G401 (cell line): ENCODE results near the gene ENTR1. TPM values are rescaled to one million over a fixed set of nuclear protein-coding genes. Genes with fewer than 3 reads are reported as not detected.

Experiments
- DNase-seq: peaks from one replicate; pipeline ENCODE4 v3.0.0-alpha.2; 2015; ENCODE audit warnings: low spot score
- in situ Hi-C: cut with HindIII; loops from 2 replicates; pipeline ENCODE4 v1.10.0; 2016; ENCODE audit warnings: low sequenced_read_pairs, mixed read lengths
- total RNA-seq: library from RNA; depleted of rRNA; stranded (reverse); fragments of >200 nt; shearing (Covaris generic); gene quantifications from 2 replicates; pipeline ENCODE4 v1.2.3, GENCODE V29; 2014

ENTR1 gene
- total RNA-seq, 1 experiment from 2014 or later: 97.9 TPM

- no peak for DNase-seq
- in situ Hi-C loops: no loop called here
These were observed 8.3 kb downstream of the ENTR1 start for GRCh38 chr9:136402067-136402466.

- in situ Hi-C loops: no loop called here
- no peak for DNase-seq
These were observed 9.1 kb downstream of the ENTR1 start for GRCh38 chr9:136401173-136401922.

GRCh38 chr9:136400038-136400834 lies 10.2 kb downstream of the ENTR1 start, which contains the start of gene SNAPC4:
SNAPC4 (minus strand) TSS chr9:136400170; CDS start chr9:136398428, 1,742 bp downstream.
- in situ Hi-C loops: no loop called here
- DNase-seq: peak; percentile 81

GRCh38 chr9:136399176-136400037 lies 11.0 kb downstream of the ENTR1 start:
- DNase-seq: no peak
- in situ Hi-C loops: no loop called here

- in situ Hi-C loops: no loop called here
- DNase-seq: no peak
These were observed 12.1 kb downstream of the ENTR1 start for GRCh38 chr9:136398286-136398685.

GRCh38 chr9:136397643-136398042 lies 12.8 kb downstream of the ENTR1 start:
- in situ Hi-C loops: no loop called here
- no peak for DNase-seq

GRCh38 chr9:136396219-136396515 lies 14.2 kb downstream of the ENTR1 start:
- no peak for DNase-seq
- in situ Hi-C loops: no loop called here

DNA sequence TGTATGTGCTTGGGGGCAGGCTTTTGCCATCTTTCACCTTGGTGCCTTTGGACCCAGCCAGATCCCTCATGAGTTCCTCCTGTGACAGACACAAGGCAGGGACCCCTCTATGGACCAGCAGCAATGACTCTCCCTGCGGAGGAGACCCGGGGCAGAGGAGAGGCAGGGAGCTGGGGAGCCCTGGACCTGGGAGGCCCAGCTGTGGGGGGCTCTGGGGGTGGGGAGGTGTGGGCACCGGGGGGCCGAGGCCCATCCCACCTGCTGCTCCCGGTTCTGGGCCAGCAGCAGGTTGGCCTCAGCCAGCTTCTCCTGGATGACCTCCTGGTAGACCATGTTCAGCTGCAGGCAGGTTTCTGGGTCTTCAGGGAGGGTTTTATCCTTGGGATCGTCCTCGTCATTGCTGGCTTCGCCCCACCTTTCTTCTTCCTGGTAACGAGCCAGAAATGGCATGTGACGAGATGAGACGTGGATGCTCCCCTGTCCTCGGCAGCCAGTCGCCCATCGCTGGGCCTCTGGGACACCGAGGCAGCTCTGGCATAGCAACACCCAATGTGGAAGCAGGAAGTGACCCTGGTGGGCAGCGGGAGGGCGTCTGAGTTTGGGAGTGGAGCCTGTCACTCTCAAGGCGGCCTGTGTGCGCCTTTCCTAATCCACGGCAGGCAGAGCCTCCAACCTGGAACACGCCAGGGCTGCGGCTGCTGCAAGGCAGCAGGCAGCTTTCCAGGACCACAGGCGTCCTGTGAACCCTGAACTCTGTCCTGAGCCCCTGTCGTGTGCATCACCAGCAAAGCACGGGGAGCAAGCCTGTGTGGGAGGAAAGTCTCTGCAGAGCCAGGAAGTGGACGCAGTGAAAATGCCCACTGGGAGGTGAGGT lies 14.8 kb downstream of the ENTR1 start:
- DNase-seq: no peak
- in situ Hi-C loops: no loop called here

DNA sequence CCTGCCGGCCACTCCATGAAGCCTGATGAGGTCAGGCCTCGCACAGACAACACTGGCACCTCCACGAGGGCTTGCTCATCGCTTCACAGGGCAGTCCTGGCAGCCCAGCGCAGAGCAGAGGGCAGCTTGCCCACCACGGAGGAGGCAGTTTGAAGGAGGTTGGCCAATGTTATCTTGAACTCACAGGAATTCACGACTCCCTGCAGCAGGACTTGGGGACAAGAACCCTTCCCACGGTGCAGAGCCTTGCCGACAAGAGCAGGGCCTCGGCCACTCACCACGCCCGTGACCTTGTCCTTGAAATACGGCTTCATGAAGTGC lies 15.4 kb downstream of the ENTR1 start:
- in situ Hi-C loops: no loop called here
- DNase-seq: no peak

DNA sequence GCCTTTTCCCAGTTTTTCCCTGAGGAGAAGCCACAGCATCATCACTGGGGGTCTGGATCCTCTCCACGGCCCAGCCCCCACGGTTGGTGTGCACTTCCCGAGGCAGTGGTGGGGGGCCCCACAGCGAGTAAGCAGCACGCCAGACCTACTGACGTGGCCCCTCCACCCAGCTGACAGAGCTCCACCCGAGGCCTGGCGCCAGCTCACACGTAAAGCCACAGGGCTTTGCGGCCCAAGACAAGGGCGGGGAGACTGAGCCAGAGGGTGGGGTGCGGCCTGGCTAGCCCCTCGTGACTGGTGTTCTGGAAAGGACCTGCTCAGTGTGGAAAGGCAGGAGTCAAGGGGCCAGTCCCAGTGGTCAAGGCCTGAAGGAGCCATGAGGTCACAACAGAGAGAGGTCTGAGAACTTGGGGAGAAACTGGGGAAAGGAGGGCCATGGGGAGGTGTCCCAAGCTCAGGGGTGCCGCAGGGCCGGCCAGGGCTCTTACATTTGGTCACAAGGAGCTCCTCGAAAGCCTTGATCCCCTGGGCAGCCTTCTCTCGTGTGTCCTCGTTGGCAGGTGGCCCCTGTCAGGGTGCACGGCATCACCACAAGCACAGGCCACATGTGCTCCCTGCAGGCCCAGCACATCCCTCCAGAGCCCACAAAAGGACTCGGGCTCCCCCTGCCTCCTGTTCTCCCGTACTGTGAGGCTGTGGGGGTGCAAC lies 15.9 kb downstream of the ENTR1 start:
- in situ Hi-C loops: no loop called here
- DNase-seq: no peak

DNA sequence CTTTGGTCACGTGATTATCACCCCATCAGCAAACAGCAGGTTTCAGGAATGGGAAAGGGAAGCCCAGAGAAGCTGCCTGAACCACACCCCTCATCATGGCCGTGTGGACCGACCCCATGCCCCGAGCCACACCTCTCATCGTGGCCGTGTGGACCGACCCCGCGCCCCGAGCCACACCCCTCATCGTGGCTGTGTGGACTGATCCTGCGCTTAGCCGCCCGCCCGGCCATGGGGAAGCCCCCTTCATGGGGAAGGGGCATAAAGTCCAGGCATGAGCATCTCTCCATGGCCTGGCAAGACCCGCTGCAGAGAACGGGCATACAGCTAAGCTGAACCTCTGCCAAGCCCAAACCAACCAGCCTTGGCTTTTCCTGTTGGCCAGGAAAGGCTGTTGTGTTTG lies 16.9 kb downstream of the ENTR1 start:
- DNase-seq: no peak
- in situ Hi-C loops: no loop called here

DNA sequence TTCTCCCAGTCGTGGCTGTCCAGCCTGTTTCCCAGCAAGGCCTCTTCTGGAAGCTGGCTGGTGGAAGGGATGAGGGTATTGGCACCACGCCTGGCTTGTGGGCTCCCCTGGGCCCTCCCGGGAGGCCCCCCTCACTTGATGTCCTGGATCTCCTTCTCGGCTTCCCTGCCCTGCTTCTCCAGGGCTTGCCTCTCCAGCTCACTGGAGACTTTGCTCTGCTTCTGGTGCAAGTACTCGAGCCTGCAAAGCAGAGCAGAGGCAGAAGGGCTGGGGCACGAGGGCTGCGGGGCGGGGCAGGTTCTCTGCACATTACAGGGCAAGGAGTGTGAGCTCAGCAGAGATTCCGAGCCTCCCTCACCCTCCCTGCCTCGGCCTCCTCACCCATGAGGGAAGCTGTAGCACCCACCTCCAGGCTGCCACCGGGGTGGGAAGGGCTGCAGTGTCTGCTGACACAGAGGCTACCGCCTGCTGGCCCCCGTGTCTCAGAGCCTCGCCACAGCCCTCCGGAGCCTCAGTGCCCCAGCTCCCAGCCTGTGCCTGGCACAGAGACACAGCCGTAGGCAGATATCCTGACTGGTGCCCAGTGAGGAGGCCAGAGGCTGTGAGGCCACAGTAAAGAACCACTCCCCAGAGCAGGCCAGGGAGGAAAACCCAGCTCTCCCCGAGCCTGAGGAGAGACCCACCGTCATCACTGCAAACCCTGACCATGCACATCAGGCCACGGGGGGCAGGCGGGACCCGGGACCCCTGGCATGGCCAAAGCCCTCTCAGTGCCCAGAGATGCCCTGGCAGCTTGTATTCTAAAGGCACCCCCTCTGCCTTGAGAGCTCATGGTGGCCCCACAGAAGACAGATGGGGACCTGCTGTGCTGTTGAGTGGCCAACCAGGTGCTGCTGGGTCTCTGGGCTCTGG lies 17.6 kb downstream of the ENTR1 start:
- DNase-seq: no peak
- in situ Hi-C loops: no loop called here

- in situ Hi-C loops: no loop called here
- no peak for DNase-seq
These were observed 18.5 kb downstream of the ENTR1 start for GRCh38 chr9:136391737-136392537.

- in situ Hi-C loops: no loop called here
These were observed 21.0 kb downstream of the ENTR1 start for GRCh38 chr9:136389396-136389795.

GRCh38 chr9:136387217-136387616 lies 23.2 kb downstream of the ENTR1 start:
- no peak for DNase-seq
- in situ Hi-C loops: no loop called here

More at GRCh38 chr9:136389396-136389795, 21.0 kb downstream of the ENTR1 start:
- no peak for DNase-seq

DNA sequence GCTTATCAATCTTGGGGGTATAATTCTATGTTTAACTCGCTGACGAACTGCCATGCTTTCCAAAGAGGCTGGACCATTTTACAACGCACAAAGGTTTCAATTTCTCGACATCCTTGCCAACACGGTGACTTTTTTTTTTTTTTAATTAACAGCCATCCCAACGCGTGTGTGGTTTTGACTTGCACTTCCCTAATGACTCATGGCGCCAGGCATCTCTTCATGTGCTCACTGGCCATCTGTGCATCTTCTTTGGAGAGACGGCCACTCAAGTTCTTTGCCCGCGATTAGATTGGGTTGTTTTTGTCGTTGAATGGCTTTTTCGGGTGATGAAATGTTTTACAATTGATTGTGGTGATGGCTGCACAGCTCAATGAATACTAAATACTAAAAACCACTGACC lies 24.4 kb downstream of the ENTR1 start:
- in situ Hi-C loops: no loop called here
- no peak for DNase-seq

DNA sequence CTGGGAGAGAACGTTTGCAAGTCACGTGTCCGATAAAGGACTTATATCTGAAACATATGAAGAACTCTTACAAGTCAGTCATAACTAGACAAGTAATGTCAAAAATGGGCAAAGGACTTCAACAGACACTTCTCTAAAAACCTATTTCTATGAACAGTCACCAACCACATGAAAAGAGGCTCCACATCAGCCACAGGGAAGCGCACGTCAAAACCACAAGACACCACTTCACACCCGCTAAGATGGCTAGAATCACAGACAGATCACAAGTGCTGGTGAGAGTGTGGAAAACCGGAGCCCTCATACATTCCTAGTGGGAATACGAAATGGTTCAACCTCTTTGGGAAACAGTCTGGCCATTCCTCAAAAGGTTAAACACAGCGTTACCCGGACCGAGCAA lies 25.4 kb downstream of the ENTR1 start:
- DNase-seq: no peak
- in situ Hi-C loops: no loop called here
